Activated naive CD4-positive, alpha-beta T cell treated with anti-CD3 and anti-CD28 coated beads for 36 hours (primary cell): ENCODE results near the gene ABHD16B. TPM values are rescaled to one million over a fixed set of nuclear protein-coding genes. Genes with fewer than 3 reads are reported as not detected.
A peak's percentile ranks its signal among the peaks of the same experiment; 100 is the strongest.

ENCODE experiments used
- CTCF ChIA-PET: fragments of 350-600 bp; sonication (Branson Sonifier 250); formaldehyde crosslinking; loops from one replicate; lab custom pipeline; 2021; ENCODE audit warnings: antibody characterized with exemption; lab: Charles Lee
- DNase-seq: peaks from one replicate; pipeline ENCODE4 v3.0.0-alpha.2; 2020
- H3K27ac Mint-ChIP-seq: one replicate; pipeline ENCODE4 v1.8.0; 2021; ENCODE audit warnings: mild to moderate bottlenecking, mixed read lengths
- H3K27me3 Mint-ChIP-seq: one replicate; pipeline ENCODE4 v1.8.0; 2021; ENCODE audit warnings: low read depth, mixed read lengths
- H3K36me3 Mint-ChIP-seq: one replicate; pipeline ENCODE4 v1.8.0; 2021; ENCODE audit warnings: low read depth, mixed read lengths
- H3K4me1 Mint-ChIP-seq: one replicate; pipeline ENCODE4 v1.8.0; 2021; ENCODE audit warnings: low read depth, mixed read lengths
- H3K4me3 Mint-ChIP-seq: one replicate; pipeline ENCODE4 v1.8.0; 2021; ENCODE audit warnings: mild to moderate bottlenecking, moderate library complexity, mixed read lengths
- H3K9me3 Mint-ChIP-seq: one replicate; pipeline ENCODE4 v1.8.0; 2021; ENCODE audit warnings: mixed read lengths
- intact Hi-C: fragments of 100-400 bp; cut with micrococcal nuclease; formaldehyde crosslinking; loops from one replicate; pipeline ENCODE4 v1.15.1; 2023
- total RNA-seq, 2 experiments: library from RNA; stranded (reverse); gene quantifications; one replicate each; pipeline ENCODE4 v1.2.3, GENCODE V29; 2021

The ABHD16B gene
- total RNA-seq, 2 experiments from 2014 or later = not detected

DNA sequence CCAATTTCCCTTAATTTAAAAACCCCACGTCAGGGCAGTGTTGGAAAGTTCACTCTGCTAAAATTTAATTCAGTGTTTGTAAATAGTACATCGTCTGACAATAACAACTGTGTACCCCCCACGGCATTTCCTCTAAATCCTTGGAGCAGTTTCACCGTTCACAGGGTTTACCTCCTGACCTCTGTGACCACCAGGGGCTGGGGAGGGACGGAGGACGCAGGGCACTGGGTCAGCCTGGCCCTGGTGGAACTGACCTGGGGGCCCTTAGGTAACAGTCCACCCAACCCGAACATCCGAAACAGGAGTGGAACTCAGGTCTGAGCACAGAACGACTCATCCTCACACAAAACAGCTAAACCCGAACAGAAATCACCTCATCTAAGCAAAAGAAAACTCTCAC lies 32.3 kb upstream of the ABHD16B start:
- intact Hi-C loops = no loop called here
- no peak overlapping the region for H3K27ac Mint-ChIP-seq
- H3K4me1 Mint-ChIP-seq = peaks cover 18% of the 10 kb centered on the region
- H3K4me3 Mint-ChIP-seq = no peak overlapping the region
- H3K9me3 Mint-ChIP-seq = no peaks in the 10 kb centered on the region
- peaks cover 41% of the 10 kb centered on the region for H3K27me3 Mint-ChIP-seq
- CTCF ChIA-PET = interaction anchor here (0.9 kb wide), 1 partner anchor 88 kb away, joined by 3 read pairs; no protein-coding TSS in a partner anchor
- DNase-seq = no peak
- H3K36me3 Mint-ChIP-seq = no peaks in the 10 kb centered on the region

DNA sequence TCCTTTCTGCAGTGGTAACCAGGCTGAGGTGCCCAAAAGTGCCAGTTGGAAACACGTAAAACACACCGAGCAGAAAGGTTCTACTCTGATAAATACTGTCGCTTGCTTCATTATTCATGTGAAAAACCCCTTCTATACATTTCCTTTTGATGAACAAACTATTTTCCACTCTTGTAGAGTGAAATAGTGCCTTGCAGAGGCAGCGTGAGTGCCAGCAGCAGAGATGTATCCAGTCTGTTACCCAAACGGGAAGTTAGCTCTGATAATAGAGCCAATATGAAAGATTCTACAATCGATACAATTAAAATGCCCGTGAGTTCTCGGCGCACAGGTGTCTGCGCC lies 31.7 kb upstream of the ABHD16B start:
- Mint-ChIP-seq H3K27ac (no peak overlapping the region), H3K4me1 (peaks cover 18% of the 10 kb centered on the region), H3K27me3 (peaks cover 41% of the 10 kb centered on the region), H3K36me3 (no peaks in the 10 kb centered on the region), H3K4me3 (peak overlapping the region; percentile 76), H3K9me3 (no peaks in the 10 kb centered on the region)
- DNase-seq = peak; percentile 37
- CTCF ChIA-PET = interaction anchor here (0.6 to 1.0 kb wide), 3 partner anchors 29 to 89 kb away, joined by 3 read pairs; no protein-coding TSS in a partner anchor
- intact Hi-C loops = no loop called here

DNA sequence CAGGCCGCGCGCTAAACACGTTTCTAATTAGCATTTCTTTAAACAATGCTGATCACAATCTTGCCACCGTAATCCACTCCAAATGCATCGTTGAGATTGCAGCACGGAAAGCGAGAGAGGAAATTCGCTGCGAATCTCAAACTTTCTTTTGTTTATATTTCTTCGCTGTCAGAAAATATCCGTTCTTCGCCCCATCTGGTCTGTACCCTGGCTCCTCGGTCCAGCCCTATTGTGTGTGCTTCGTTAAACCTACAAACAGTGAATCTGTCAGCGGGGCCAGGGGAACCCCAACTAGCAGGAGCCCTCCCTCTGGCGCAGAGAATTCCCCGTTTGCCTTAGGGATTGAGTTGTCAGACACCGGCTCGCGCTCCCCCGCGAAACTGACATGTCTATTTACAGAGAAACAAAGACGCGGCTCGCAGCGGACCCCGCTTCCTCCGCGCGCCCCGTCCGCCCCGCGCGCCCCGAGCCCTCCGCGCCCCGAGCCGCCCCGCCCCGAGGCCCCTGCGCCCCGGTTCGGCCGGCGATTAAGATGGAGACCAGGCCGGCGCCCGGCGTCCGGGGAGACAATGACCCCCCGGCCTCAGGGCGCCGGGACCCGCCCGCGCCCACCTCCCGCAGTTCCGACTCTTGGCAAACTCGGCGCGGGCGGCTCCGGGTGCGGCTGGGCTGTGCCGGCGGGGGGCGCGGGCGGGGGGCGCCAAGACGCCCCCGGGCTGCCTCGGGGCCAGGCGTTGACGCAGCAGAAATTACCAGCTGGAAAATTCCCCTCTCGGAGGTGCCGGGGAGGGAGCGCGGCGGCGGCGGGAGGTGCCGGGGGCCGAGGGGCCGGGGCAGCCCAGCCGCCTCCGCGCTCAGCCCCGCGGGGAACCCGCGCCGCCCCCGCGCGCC lies 31.1 kb upstream of the ABHD16B start:
- H3K36me3 Mint-ChIP-seq = no peaks in the 10 kb centered on the region
- no peak for DNase-seq
- CTCF ChIA-PET = interaction anchor here (0.6 to 1.0 kb wide), 3 partner anchors 29 to 89 kb away, joined by 3 read pairs; no protein-coding TSS in a partner anchor
- H3K4me1 Mint-ChIP-seq = peaks cover 18% of the 10 kb centered on the region
- H3K27ac Mint-ChIP-seq = no peak overlapping the region
- no peaks in the 10 kb centered on the region for H3K9me3 Mint-ChIP-seq
- H3K27me3 Mint-ChIP-seq = peaks cover 41% of the 10 kb centered on the region
- peak overlapping the region; percentile 76 for H3K4me3 Mint-ChIP-seq
- intact Hi-C loops = no loop called here

DNA sequence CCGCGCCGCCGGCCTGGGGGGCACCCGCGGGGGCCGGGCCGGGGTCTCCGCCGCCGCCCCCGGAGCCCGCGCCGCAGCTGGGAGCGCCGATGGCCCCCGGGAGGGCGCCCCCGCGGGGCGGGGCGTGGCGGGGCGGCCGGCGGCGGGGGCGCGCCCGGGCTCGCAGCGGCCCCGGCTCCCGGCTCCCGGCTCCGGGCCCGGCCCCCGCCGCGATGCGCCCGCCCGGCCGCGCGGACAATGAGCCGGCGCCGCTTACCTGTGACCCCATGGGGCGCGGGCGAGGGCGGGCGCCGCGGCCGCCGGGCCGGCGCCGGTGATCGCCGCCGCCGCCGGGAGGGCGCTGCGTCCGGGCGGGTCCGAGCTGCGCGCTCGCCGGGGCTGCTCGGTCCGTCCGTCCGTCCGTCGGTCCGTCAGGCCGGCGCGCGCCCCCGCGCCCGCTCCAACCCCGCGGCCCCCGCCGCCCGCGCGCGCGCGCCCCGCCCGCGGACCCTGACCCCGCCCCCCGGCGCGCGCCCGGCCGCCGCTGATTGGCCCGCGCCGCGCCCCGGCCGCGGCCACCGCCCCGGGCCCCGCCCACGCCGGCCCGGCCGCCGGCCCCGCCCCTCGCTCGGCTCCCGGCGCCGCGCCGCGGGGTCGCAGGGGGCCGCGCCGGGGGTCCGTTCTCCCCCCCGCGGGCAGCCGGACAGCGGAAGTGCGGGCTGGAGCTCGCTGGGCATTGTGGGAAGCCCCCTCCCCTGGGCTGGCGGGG lies 30.3 kb upstream of the ABHD16B start, which contains the start of gene ZBTB46:
Gene ZBTB46 (minus strand): TSS at position 424 of the 748 bp plus-strand sequence. CDS start 40,507 bp downstream, outside the sequence.
- peaks cover 36% of the 10 kb centered on the region for H3K27me3 Mint-ChIP-seq
- H3K27ac Mint-ChIP-seq = no peak within 1 kb of the TSS
- peaks cover 13% of the 10 kb centered on the region for H3K4me1 Mint-ChIP-seq
- peak within 1 kb of the TSS; percentile 76 for H3K4me3 Mint-ChIP-seq
- no peaks in the 10 kb centered on the region for H3K9me3 Mint-ChIP-seq
- intact Hi-C loops = no loop called here
- CTCF ChIA-PET = no interaction called here
- no peak for DNase-seq
- H3K36me3 Mint-ChIP-seq = no peaks in the 10 kb centered on the region

DNA sequence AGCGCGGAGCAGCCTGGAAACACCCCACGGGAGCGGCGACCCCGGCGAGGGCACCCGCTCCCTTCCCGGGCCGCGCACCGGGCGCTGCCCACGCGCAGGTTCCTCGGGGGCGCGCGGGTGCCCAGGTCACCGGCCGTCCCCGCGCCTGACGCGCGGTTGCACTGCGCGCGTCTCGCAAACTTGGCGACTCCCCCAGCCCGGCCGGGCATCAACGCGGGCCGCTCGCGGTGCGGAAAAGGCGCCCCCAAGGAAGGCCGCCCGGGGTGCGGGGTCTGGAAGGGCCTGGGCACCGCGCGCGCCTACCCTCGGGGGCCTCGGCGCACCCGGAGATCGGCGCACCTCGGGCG lies 29.7 kb upstream of the ABHD16B start:
- no peak for DNase-seq
- intact Hi-C loops = no loop called here
- H3K9me3 Mint-ChIP-seq = no peaks in the 10 kb centered on the region
- H3K4me1 Mint-ChIP-seq = peaks cover 12% of the 10 kb centered on the region
- H3K36me3 Mint-ChIP-seq = no peaks in the 10 kb centered on the region
- H3K27ac Mint-ChIP-seq = no peak overlapping the region
- peaks cover 36% of the 10 kb centered on the region for H3K27me3 Mint-ChIP-seq
- H3K4me3 Mint-ChIP-seq = no peak overlapping the region
- CTCF ChIA-PET = no interaction called here

DNA sequence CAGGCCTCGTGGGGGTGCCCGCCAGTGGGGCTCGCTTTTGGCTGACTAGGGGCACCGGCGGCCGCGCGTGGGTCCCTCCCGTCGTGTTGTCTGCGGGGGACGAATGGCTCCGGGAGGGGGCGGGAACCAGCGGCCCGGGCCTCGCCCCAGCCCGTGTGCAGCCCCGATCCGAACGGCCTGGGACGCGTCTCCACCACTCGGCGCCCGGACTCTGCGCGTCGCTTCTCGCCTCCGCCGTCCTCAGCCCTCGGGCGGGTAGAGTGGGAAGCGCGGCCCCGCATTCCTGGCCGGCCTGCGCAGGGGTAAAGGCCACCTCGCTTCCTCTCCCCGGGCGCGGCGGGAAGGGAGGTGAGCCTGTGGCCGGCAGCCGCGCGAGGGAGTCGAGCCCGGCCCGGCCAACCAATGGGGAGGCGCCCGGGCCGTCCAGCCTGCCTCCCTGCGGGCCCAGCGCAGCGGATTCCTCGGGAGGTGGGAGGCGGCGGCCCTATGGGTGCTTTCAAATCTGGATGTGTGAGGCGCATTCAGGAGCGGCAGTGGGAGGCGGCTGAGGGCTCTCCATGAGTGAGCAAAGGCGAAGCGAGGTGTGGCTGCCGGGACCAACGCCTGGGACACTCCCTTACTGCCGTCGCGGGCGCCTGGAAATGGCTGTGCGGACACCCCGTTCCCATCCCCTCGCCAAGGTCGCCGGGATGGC lies 29.2 kb upstream of the ABHD16B start:
- peaks cover 12% of the 10 kb centered on the region for H3K4me1 Mint-ChIP-seq
- DNase-seq = no peak
- no peaks in the 10 kb centered on the region for H3K36me3 Mint-ChIP-seq
- H3K27ac Mint-ChIP-seq = no peak overlapping the region
- peak overlapping the region; percentile 51 for H3K4me3 Mint-ChIP-seq
- H3K9me3 Mint-ChIP-seq = no peaks in the 10 kb centered on the region
- H3K27me3 Mint-ChIP-seq = peaks cover 32% of the 10 kb centered on the region
- intact Hi-C loops = no loop called here
- CTCF ChIA-PET = no interaction called here

DNA sequence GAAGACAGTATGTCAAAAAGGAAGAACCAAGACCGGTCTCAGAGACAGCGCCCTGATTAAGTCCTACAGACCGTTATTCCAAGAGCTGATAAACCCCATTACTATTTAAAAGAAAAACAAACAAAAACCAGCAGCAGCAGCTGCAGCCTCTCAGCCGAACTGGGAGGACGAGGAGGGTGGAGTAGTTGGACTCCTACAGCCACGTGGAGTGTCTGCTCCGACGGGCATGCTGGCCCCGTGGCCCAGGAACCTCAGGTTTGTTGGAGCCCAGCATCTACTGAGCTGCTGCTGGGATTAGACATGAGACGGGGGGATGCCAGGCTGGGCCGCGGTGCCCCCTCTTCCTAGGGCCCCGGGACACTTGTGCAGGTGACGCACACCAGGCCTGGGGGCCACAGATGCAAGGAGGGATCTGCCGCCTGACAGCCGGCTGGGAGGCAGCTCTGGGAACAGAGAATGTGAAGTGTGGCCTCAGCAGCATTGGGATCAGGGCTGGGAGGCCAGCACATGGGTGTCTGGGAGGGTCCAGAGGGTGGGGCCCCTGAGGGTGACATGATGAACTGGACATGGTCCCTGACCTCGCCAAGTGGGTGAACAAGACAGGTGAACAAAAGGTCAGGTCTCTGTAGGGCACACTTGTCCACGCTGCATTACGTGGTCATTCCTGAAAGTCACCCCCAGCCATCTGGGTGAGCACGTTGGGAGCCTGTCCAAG lies 27.4 kb upstream of the ABHD16B start:
- H3K9me3 Mint-ChIP-seq = no peaks in the 10 kb centered on the region
- H3K4me1 Mint-ChIP-seq = peaks cover 12% of the 10 kb centered on the region
- no peak for DNase-seq
- intact Hi-C loops = no loop called here
- H3K27me3 Mint-ChIP-seq = peaks cover 20% of the 10 kb centered on the region
- no peaks in the 10 kb centered on the region for H3K36me3 Mint-ChIP-seq
- CTCF ChIA-PET = no interaction called here
- H3K27ac Mint-ChIP-seq = no peak overlapping the region
- no peak overlapping the region for H3K4me3 Mint-ChIP-seq

DNA sequence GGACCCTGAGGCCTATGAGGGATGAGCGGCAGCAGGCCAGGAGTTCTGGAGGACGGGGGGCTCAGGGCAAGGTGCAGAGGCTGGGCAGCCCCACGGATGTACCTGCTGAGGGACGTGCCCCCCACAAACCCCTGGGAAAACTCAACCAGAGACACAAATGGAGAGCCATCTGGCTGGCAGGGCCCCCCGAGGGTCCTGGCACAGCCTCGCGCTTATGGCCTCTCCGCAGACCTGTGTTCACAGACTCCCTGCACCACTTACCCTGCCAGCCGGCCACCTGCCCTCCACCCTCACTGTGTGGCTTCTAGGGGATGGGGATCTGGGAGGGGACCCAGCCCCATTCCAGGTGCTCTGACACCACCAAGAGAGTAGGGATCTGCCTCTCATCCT lies 26.8 kb upstream of the ABHD16B start:
- DNase-seq = no peak
- no peaks in the 10 kb centered on the region for H3K9me3 Mint-ChIP-seq
- H3K4me3 Mint-ChIP-seq = no peak overlapping the region
- peaks cover 7% of the 10 kb centered on the region for H3K4me1 Mint-ChIP-seq
- CTCF ChIA-PET = no interaction called here
- intact Hi-C loops = no loop called here
- H3K36me3 Mint-ChIP-seq = no peaks in the 10 kb centered on the region
- H3K27me3 Mint-ChIP-seq = peaks cover 15% of the 10 kb centered on the region
- no peak overlapping the region for H3K27ac Mint-ChIP-seq

DNA sequence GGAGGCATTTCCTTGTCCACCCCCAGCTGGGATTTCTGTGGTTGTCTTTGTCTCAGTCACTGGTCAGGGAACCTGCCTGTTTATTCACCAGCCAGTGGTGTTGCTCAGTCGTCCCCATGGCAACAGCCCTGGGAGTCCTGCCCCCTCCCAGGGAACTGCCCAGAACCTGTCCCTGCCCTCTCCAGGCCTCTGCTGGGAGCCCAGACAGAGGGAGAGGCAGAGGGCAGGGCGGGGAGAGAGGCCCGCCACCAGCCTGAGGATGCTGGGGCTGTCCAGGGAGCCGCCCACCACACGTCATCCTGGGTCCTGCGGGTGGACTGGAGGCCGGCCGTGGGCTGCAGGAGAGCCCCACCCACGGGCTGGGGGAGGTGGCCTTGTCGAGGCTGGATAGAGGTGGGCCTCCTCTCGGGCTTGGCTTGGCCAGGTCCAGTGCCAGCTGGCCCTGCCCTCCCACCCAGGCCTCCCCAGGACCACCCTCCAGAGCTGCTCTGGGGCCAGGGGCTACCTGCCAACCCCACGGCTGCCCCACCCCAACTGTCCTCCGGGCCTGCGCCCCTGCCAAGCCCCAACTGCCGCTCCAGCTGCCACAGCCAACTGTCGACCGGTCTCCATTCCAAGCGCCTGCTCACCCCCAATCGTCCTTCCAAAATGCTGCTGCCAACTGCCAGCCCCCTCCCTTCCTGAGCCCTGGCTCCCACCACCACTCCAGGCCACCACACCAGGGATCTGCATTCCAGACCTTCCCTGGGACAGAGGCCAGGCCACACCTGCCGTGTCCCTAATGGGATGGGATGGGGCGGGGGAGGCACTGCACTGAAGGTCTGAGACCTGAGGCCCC lies 26.1 kb upstream of the ABHD16B start:
- CTCF ChIA-PET = no interaction called here
- H3K4me3 Mint-ChIP-seq = no peak overlapping the region
- intact Hi-C loops = no loop called here
- no peaks in the 10 kb centered on the region for H3K9me3 Mint-ChIP-seq
- H3K36me3 Mint-ChIP-seq = no peaks in the 10 kb centered on the region
- no peaks in the 10 kb centered on the region for H3K4me1 Mint-ChIP-seq
- H3K27me3 Mint-ChIP-seq = peaks cover 8% of the 10 kb centered on the region
- no peak overlapping the region for H3K27ac Mint-ChIP-seq
- no peak for DNase-seq

DNA sequence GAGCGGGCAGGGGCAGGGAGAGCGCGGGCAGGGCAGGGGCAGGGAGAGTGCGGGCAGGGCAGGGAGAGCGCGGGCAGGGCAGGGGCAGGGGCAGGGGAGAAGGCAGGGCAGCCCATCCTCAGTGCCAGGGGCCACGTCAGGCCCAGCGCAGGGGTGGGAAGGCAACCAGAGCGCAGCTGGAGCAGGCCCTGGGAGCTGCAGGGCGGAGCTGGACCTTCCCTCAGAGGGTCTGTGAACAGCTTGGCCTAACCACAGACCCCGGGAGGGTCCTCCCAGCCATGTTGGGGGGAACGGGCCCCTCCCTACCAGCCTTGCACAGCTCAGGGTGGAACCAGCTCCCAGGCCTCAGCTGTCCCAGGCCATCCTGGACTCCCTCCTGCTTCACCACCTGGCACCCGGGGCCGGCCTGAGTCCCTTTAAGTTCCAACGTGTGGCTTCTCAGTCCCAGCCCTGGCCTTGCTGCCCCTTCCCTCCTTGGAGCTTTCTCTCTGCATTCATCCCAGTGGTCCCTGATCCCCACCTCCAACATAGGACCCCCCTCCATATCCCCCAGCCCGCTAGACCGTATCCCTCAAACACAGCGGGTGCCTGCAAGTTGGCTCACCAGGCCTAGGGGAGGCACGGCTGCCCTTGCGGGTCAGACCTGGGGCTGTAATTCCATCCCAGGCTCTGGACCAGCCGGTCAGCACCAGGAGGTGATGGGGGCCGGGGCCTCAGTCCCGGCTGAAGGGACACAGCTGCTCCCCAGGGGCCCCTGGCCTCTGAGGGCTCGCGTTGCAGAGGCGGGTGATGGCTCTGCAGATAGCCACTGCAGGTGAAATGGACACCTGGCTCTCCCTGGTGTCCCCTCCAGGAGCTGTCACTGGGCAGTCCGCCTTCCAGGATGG lies 24.6 kb upstream of the ABHD16B start:
- Mint-ChIP-seq H3K4me3 (no peak overlapping the region), H3K36me3 (no peaks in the 10 kb centered on the region), H3K27me3 (peaks cover 11% of the 10 kb centered on the region), H3K27ac (no peak overlapping the region), H3K9me3 (no peaks in the 10 kb centered on the region), H3K4me1 (no peaks in the 10 kb centered on the region)
- CTCF ChIA-PET = interaction anchor here (0.6 kb wide), 1 partner anchor 121 kb away, joined by 3 read pairs; no protein-coding TSS in a partner anchor
- DNase-seq = no peak
- intact Hi-C loops = no loop called here
